Endothelial cell of umbilical vein (primary cell): Measurements from ENCODE around the gene TUBGCP3. TPM values are rescaled to one million over a fixed set of nuclear protein-coding genes. Genes with fewer than 3 reads are reported as not detected.

Experiments used
- BruUV-seq: library from RNA; stranded (reverse); fragments of 400-500 nt; replicated peaks from 2 replicates; lab custom pipeline; 2021; lab: Mats Ljungman, UMichigan
- CTCF ChIA-PET: fragments of 300-600, 350-600 bp; sonication (Branson Sonifier 250); formaldehyde crosslinking; loops from one replicate; lab custom pipeline; 2021; ENCODE audit warnings: antibody characterized with exemption, inconsistent platforms; lab: Charles Lee
- POLR2A ChIA-PET: fragments of 300-600, 350-600 bp; sonication (Branson Sonifier 250); formaldehyde crosslinking; loops from one replicate; lab custom pipeline; 2021; ENCODE audit warnings: antibody characterized with exemption, inconsistent platforms; lab: Charles Lee
- DNase-seq: peaks from one replicate; pipeline ENCODE4 v3.0.0-alpha.2; 2011; ENCODE audit warnings: low read depth, low spot score
- FAIRE-seq: peaks from 2 replicates; lab custom pipeline; 2011; peaks lifted over from hg19 to GRCh38; lab: Jason Lieb, UNC
- H2AFZ ChIP-seq: 2 replicates; pipeline ENCODE4 v1.6.0; 2012; ENCODE audit warnings: low read depth, low read length, control low read depth, inconsistent platforms
- H3K27ac ChIP-seq: 2 replicates; pipeline ENCODE4 v1.5.1; 2011; ENCODE audit warnings: low read depth, mild to moderate bottlenecking, control low read depth, low read length, moderate library complexity; ENCODE audit not compliant: insufficient read depth
- H3K27me3 ChIP-seq, 2 experiments: 2 replicates each; pipeline versions ENCODE4 v1.6.0 to v1.6.1; 2011; ENCODE audit warnings: low read length in 2 of 2, mixed read lengths in 1 of 2; ENCODE audit not compliant: control insufficient read depth in 2 of 2, insufficient read depth in 2 of 2
- H3K36me3 ChIP-seq, 2 experiments: 2 replicates in 1 of 2; 3 replicates in 1 of 2; pipeline ENCODE4 v1.5.1; 2011; ENCODE audit warnings: low read length in 2 of 2, mild to moderate bottlenecking in 1 of 2, moderate library complexity in 1 of 2; ENCODE audit not compliant: control insufficient read depth in 2 of 2, insufficient read depth in 2 of 2; ENCODE audit errors: extremely low read depth in 1 of 2
- H3K4me1 ChIP-seq: 3 replicates; pipeline ENCODE4 v1.5.1; 2011; ENCODE audit warnings: mild to moderate bottlenecking, low read length; ENCODE audit not compliant: control insufficient read depth, insufficient read depth; ENCODE audit errors: extremely low read depth
- H3K4me2 ChIP-seq: 2 replicates; pipeline ENCODE4 v1.6.1; 2011; ENCODE audit warnings: low read length, control low read depth, mixed read lengths; ENCODE audit not compliant: insufficient read depth
- H3K4me3 ChIP-seq, 3 experiments: fragments of 200-600 bp in 1 of 3; sonication (generic), shearing (Covaris generic) in 1 of 3; replicated peaks in 1 of 3; 2 replicates each; pipeline ENCODE4 v1.5.1; 2011 to 2016; ENCODE audit warnings: control low read depth in 3 of 3, low read length in 3 of 3, mild to moderate bottlenecking in 2 of 3, inconsistent platforms in 1 of 3, low read depth in 1 of 3, moderate library complexity in 1 of 3; ENCODE audit not compliant: insufficient read depth in 1 of 3
- H3K79me2 ChIP-seq: 2 replicates; pipeline ENCODE4 v1.6.0; 2012; ENCODE audit warnings: low read length, inconsistent platforms; ENCODE audit not compliant: control insufficient read depth, insufficient read depth
- H3K9ac ChIP-seq: replicated peaks from 2 replicates; pipeline ENCODE3; 2011; ENCODE audit warnings: low read length, control low read depth; ENCODE audit not compliant: insufficient read depth; ENCODE audit errors: extremely low read depth
- H3K9me1 ChIP-seq: replicated peaks from 3 replicates; pipeline ENCODE4 v1.6.0; 2011; ENCODE audit warnings: mild to moderate bottlenecking, low read length; ENCODE audit not compliant: control insufficient read depth, insufficient read depth; ENCODE audit errors: extremely low read depth
- H3K9me3 ChIP-seq: replicated peaks from 2 replicates; pipeline ENCODE4 v1.5.1; 2012; ENCODE audit warnings: low read length, inconsistent platforms; ENCODE audit not compliant: control insufficient read depth, insufficient read depth
- H4K20me1 ChIP-seq: replicated peaks from 2 replicates; pipeline ENCODE3; 2011; ENCODE audit warnings: mild to moderate bottlenecking, low read length; ENCODE audit not compliant: control insufficient read depth, insufficient read depth; ENCODE audit errors: extremely low read depth
- FOS ChIP-seq: IDR thresholded peaks from 2 replicates; pipeline ENCODE4 v1.6.1; 2011; ENCODE audit warnings: mild to moderate bottlenecking, low read length, moderate library complexity, borderline replicate concordance; ENCODE audit not compliant: insufficient read depth
- GATA2 ChIP-seq: IDR thresholded peaks from 2 replicates; pipeline ENCODE4 v1.7.0; 2011; ENCODE audit warnings: low read depth, mild to moderate bottlenecking, moderate library complexity, mixed read lengths, low read length; ENCODE audit not compliant: insufficient read length, insufficient read depth
- JUN ChIP-seq: IDR thresholded peaks from 2 replicates; pipeline ENCODE4 v1.6.1; 2011; ENCODE audit warnings: borderline replicate concordance, low read depth; ENCODE audit not compliant: insufficient read length, insufficient read depth
- MYC ChIP-seq: IDR thresholded peaks from one replicate; pipeline ENCODE4 v1.6.1; 2011; ENCODE audit warnings: mild to moderate bottlenecking, low read depth, low read length
- POLR2A ChIP-seq: IDR thresholded peaks from 2 replicates; pipeline ENCODE4 v1.6.1; 2012; ENCODE audit warnings: low read depth, mild to moderate bottlenecking, control low read depth, low read length
- dilution Hi-C: fragments of 300-500 bp; cut with MboI; formaldehyde crosslinking; loops from one replicate; pipeline ENCODE4 v1.15.0; 2019; ENCODE audit warnings: low sequenced_read_pairs; ENCODE audit not compliant: extremely low pct_ligation_motif_present
- intact Hi-C: fragments of 100-400 bp; cut with micrococcal nuclease; formaldehyde crosslinking; loops from one replicate; pipeline ENCODE4 v1.10.0; 2022
- polyA plus RNA-seq, 4 experiments: library from polyadenylated mRNA; depleted of rRNA in 3 of 4; stranded (reverse) in 3 of 4; unstranded in 1 of 4; fragments of >200 nt; gene quantifications; 2 replicates each; pipeline versions ENCODE4 v1.2.1 to v1.2.3, GENCODE V29; 2011 to 2012; ENCODE audit warnings: missing spikeins in 1 of 4
- total RNA-seq: library from RNA; stranded (reverse); gene quantifications from 2 replicates; pipeline ENCODE4 v1.2.3, GENCODE V29; 2021

Gene TUBGCP3
- total and polyA plus RNA-seq, 2 donors (not counting 3 experiments of a cell fraction or from before 2014, with no cell fraction given): 36.4 to 47.7 TPM

DNA sequence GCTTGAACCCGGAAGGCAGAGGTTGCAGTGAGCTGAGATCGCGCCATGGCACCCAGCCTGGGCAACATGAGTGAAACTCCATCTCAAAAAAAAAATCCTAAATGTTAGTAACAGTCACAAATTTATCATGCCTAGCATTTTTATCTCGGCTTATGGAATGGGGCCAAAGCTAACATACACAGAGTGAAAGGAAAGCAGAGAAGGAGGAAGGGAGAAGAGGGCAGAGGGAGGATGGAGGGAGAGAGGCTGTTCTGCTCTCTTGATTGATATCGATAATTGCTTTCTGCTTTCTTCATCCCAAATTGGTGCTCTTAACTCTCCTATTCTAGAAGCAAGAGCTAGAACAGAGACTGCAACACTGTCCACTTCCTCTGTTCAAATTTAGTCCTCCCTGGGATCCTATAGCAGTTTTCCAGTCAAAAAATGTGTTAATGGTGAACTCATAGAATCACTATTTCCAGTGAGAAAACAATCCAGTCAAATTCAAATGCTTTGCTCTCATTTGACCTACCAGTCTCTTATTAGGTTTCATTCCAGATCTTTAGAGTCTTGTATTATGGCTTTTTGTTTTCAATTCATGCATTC is 15.8 kb upstream of the TUBGCP3 start:
- no peaks in the 10 kb centered on the region for H3K9me1 ChIP-seq
- no peak overlapping the region for H3K9ac ChIP-seq
- no TSS peak for BruUV-seq
- DNase-seq (peak; percentile 56), FAIRE-seq (peak; percentile 65)
- peak overlapping the region in 1 of 3 experiments; percentile 30 for H3K4me3 ChIP-seq
- H3K79me2 ChIP-seq: no peaks in the 10 kb centered on the region
- no peak for TF ChIP-seq JUN
- peak; percentile 14 for TF ChIP-seq GATA2
- H3K4me1 ChIP-seq: peaks cover 11% of the 10 kb centered on the region
- no peaks in the 10 kb centered on the region for H3K36me3 ChIP-seq
- peak overlapping the region; percentile 72 for H2AFZ ChIP-seq
- H3K27me3 ChIP-seq: peaks cover 6 to 7% of the 10 kb centered on the region in 2 experiments
- CTCF ChIA-PET: interaction anchor here (1.0 kb wide), 1 partner anchor 16 kb away, joined by 3 read pairs; no protein-coding TSS in a partner anchor
- dilution Hi-C loops (no loop called here), intact Hi-C loops (loop anchor here (1.0 kb wide), 1 partner anchor 537 kb away; no protein-coding TSS in a partner anchor)
- POLR2A ChIA-PET: interaction anchor here (1.7 kb wide), 1 partner anchor 16 kb away, joined by 5 read pairs; the partner anchor contains the start of gene TUBGCP3
- H4K20me1 ChIP-seq: no peaks in the 10 kb centered on the region
- peak overlapping the region; percentile 59 for H3K4me2 ChIP-seq
- no peaks in the 10 kb centered on the region for H3K9me3 ChIP-seq
- no peak overlapping the region for H3K27ac ChIP-seq

DNA sequence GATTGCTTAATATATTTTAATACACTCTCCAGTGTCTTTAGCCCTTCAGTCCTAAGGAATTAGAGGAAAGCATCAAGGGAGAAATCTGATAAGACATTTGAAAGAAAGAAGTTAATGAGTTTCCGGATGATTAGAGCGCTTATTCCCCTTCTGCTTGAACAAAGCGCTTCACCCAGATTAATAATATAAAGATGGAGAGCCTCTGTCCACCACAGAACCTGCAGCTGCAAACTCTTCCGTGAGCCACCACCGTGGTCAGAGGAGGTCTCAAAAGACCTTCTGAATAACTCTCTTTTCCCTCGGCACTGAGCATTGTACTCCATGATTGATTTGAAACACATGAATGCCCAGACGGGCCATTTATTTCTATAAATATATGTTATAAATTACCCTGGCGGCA is 14.2 kb upstream of the TUBGCP3 start:
- H4K20me1 ChIP-seq: no peaks in the 10 kb centered on the region
- H3K27me3 ChIP-seq: peaks cover 5 to 12% of the 10 kb centered on the region in 2 experiments
- FAIRE-seq (no peak), DNase-seq (no peak)
- H3K9ac ChIP-seq: no peak overlapping the region
- peaks cover 11% of the 10 kb centered on the region for H3K4me1 ChIP-seq
- TF ChIP-seq MYC (no peak), FOS (no peak), POLR2A (no peak)
- H3K4me2 ChIP-seq: no peak overlapping the region
- H3K9me3 ChIP-seq: no peaks in the 10 kb centered on the region
- dilution Hi-C loops (no loop called here), intact Hi-C loops (no loop called here)
- no peak overlapping the region for H2AFZ ChIP-seq
- no TSS peak for BruUV-seq
- H3K27ac ChIP-seq: no peak overlapping the region
- ChIA-PET POLR2A (no interaction called here), CTCF (no interaction called here)
- H3K9me1 ChIP-seq: no peaks in the 10 kb centered on the region
- no peaks in the 10 kb centered on the region for H3K79me2 ChIP-seq
- H3K4me3 ChIP-seq: no peak overlapping the region
- H3K36me3 ChIP-seq: no peaks in the 10 kb centered on the region
